ENCODE measurements around the gene LRRD1.

LRRD1 gene

DNA sequence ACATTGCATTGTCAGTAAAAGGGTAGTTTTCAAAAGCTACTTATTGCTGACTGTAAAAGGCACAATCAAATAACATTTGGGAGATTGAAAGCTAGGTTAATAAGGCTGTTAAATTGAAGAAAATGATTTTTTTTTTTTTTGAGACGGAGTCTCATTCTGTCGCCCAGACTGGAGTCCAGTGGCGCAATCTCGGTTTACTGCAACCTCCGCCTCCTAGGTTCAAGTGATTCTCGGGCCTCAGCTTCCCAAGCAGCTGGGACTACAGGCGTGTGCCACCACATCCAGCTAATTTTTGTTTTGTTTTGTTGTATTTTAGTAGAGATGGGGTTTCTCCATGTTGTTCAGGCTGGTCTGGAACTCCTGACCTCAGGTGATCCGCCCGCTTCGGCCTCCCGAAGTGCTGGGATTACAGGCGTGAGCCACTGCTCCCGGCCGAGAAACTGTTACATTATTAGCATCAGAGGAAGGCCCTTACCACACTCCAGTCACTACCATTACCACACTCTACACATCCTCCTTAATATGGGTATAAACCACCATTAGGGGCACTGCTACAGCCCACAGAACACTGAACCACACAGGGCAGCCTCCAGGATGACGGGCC, 45.7 kb downstream of the LRRD1 start:
- H2AFZ ChIP-seq (ENCODE audit: low read depth, low read length): no peak overlapping the region
- TF ChIP-seq, protein P1, sequence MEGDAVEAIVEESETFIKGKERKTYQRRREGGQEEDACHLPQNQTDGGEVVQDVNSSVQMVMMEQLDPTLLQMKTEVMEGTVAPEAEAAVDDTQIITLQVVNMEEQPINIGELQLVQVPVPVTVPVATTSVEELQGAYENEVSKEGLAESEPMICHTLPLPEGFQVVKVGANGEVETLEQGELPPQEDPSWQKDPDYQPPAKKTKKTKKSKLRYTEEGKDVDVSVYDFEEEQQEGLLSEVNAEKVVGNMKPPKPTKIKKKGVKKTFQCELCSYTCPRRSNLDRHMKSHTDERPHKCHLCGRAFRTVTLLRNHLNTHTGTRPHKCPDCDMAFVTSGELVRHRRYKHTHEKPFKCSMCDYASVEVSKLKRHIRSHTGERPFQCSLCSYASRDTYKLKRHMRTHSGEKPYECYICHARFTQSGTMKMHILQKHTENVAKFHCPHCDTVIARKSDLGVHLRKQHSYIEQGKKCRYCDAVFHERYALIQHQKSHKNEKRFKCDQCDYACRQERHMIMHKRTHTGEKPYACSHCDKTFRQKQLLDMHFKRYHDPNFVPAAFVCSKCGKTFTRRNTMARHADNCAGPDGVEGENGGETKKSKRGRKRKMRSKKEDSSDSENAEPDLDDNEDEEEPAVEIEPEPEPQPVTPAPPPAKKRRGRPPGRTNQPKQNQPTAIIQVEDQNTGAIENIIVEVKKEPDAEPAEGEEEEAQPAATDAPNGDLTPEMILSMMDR (IDR thresholded peaks at IDR 0.05; ENCODE audit: low read depth, low read length): no peak
- TF ChIP-seq EZH2phosphoT487 (IDR thresholded peaks at IDR 0.05; ENCODE audit: low read depth): no peak
- H3K4me1 ChIP-seq (ENCODE audit: low read length): peaks cover 32% of the 10 kb centered on the region
- peak overlapping the region; percentile 90 for H3K27ac ChIP-seq (ENCODE audit: low read length)
- no peaks in the 10 kb centered on the region for H3K27me3 ChIP-seq (ENCODE audit: low read depth, low read length)
- no peaks in the 10 kb centered on the region for H3K9me3 ChIP-seq (ENCODE audit: insufficient read depth, low read length)
- H3K79me2 ChIP-seq (ENCODE audit: low read length): peaks cover 54% of the 10 kb centered on the region
- H3K4me3 ChIP-seq (ENCODE audit: low read length): peak overlapping the region; percentile 90
- H3K4me2 ChIP-seq (ENCODE audit: low read length): peak overlapping the region; percentile 94
- H3K9ac ChIP-seq (ENCODE audit: low read length): peak overlapping the region; percentile 96
- H4K20me1 ChIP-seq (ENCODE audit: insufficient read depth, low read length): peaks cover 39% of the 10 kb centered on the region
- H3K36me3 ChIP-seq (replicated peaks; ENCODE audit: low read depth, low read length): peaks cover 34% of the 10 kb centered on the region

GRCh38 chr7:92131764-92132330, 47.1 kb downstream of the LRRD1 start:
- Histone ChIP-seq H3K4me3 (ENCODE audit: low read length) (peak overlapping the region; percentile 90), H3K36me3 (replicated peaks; ENCODE audit: low read depth, low read length) (peaks cover 44% of the 10 kb centered on the region), H3K27ac (ENCODE audit: low read length) (peak overlapping the region; percentile 30)

GRCh38 chr7:92131093-92131492, 47.8 kb downstream of the LRRD1 start:
- no peaks in the 10 kb centered on the region for H3K27me3 ChIP-seq (ENCODE audit: low read depth, low read length)
- peak overlapping the region; percentile 94 for H3K4me2 ChIP-seq (ENCODE audit: low read length)
- H4K20me1 ChIP-seq (ENCODE audit: insufficient read depth, low read length): peaks cover 47% of the 10 kb centered on the region
- H3K4me1 ChIP-seq (ENCODE audit: low read length): peaks cover 32% of the 10 kb centered on the region
- no peak overlapping the region for H2AFZ ChIP-seq (ENCODE audit: low read depth, low read length)
- H3K9ac ChIP-seq (ENCODE audit: low read length): no peak overlapping the region
- peaks cover 52% of the 10 kb centered on the region for H3K36me3 ChIP-seq (replicated peaks; ENCODE audit: low read depth, low read length)
- 0 out of 2 replicates have a peak overlapping the region, but pooled peaks have one; percentile 90 for H3K4me3 ChIP-seq (ENCODE audit: low read length)
- H3K79me2 ChIP-seq (ENCODE audit: low read length): peaks cover 66% of the 10 kb centered on the region
- TF ChIP-seq, protein P1 (IDR thresholded peaks at IDR 0.05; ENCODE audit: low read depth, low read length): no peak
- TF ChIP-seq EZH2phosphoT487 (IDR thresholded peaks at IDR 0.05; ENCODE audit: low read depth): no peak
- no peaks in the 10 kb centered on the region for H3K9me3 ChIP-seq (ENCODE audit: insufficient read depth, low read length)
- peak overlapping the region; percentile 30 for H3K27ac ChIP-seq (ENCODE audit: low read length)

More at GRCh38 chr7:92131764-92132330, 47.1 kb downstream of the LRRD1 start:
- H3K27me3 ChIP-seq (ENCODE audit: low read depth, low read length): no peaks in the 10 kb centered on the region
- H2AFZ ChIP-seq (ENCODE audit: low read depth, low read length): no peak overlapping the region
- no peaks in the 10 kb centered on the region for H3K9me3 ChIP-seq (ENCODE audit: insufficient read depth, low read length)
- H3K9ac ChIP-seq (ENCODE audit: low read length): peak overlapping the region; percentile 21; the same call in 1 of the 2 replicates
- H4K20me1 ChIP-seq (ENCODE audit: insufficient read depth, low read length): peaks cover 43% of the 10 kb centered on the region
- H3K4me2 ChIP-seq (ENCODE audit: low read length): peak overlapping the region; percentile 94
- TF ChIP-seq, protein P1 (IDR thresholded peaks at IDR 0.05; ENCODE audit: low read depth, low read length): no peak
- TF ChIP-seq EZH2phosphoT487 (IDR thresholded peaks at IDR 0.05; ENCODE audit: low read depth): no peak
- peaks cover 63% of the 10 kb centered on the region for H3K79me2 ChIP-seq (ENCODE audit: low read length)
- H3K4me1 ChIP-seq (ENCODE audit: low read length): peaks cover 32% of the 10 kb centered on the region

GRCh38 chr7:92121681-92122080, 57.3 kb downstream of the LRRD1 start:
- no peak overlapping the region for H3K27ac ChIP-seq (ENCODE audit: low read length)
- H4K20me1 ChIP-seq (ENCODE audit: insufficient read depth, low read length): peaks cover 57% of the 10 kb centered on the region
- no peaks in the 10 kb centered on the region for H3K9me3 ChIP-seq (ENCODE audit: insufficient read depth, low read length)
- no peak for TF ChIP-seq EZH2phosphoT487 (IDR thresholded peaks at IDR 0.05; ENCODE audit: low read depth)
- TF ChIP-seq, protein P1 (IDR thresholded peaks at IDR 0.05; ENCODE audit: low read depth, low read length): no peak
- no peaks in the 10 kb centered on the region for H3K4me1 ChIP-seq (ENCODE audit: low read length)
- peaks cover 65% of the 10 kb centered on the region for H3K79me2 ChIP-seq (ENCODE audit: low read length)
- H2AFZ ChIP-seq (ENCODE audit: low read depth, low read length): no peak overlapping the region
- no peak overlapping the region for H3K4me2 ChIP-seq (ENCODE audit: low read length)
- peaks cover 83% of the 10 kb centered on the region for H3K36me3 ChIP-seq (replicated peaks; ENCODE audit: low read depth, low read length)
- no peak overlapping the region for H3K9ac ChIP-seq (ENCODE audit: low read length)
- no peaks in the 10 kb centered on the region for H3K27me3 ChIP-seq (ENCODE audit: low read depth, low read length)
- H3K4me3 ChIP-seq (ENCODE audit: low read length): no peak overlapping the region
